WTC11 (cell line): ENCODE results near the gene SEZ6L2. TPM values are rescaled to one million over a fixed set of nuclear protein-coding genes. Genes with fewer than 3 reads are reported as not detected.

ENCODE experiments used
- ATAC-seq: fragments of 200-7000 bp; cut with Tn5 transposase; 2 replicates; pipeline ENCODE4 v1.10.0; 2021; ENCODE audit warnings: mild to moderate bottlenecking, moderate library complexity
- CTCF ChIA-PET: fragments of 300-600 bp; sonication (Branson Sonifier 250); formaldehyde crosslinking; loops from one replicate; lab custom pipeline; 2021; ENCODE audit warnings: antibody characterized with exemption; lab: Charles Lee
- POLR2A ChIA-PET: fragments of 350-600 bp; sonication (Branson Sonifier 250); formaldehyde crosslinking; loops from one replicate; lab custom pipeline; 2021; ENCODE audit warnings: antibody characterized with exemption; lab: Charles Lee
- DNase-seq: peaks from one replicate; pipeline ENCODE4 v3.0.0; 2021; ENCODE audit warnings: low spot score
- H3K27ac Mint-ChIP-seq: 2 replicates; pipeline ENCODE4 v1.8.0; 2021; ENCODE audit warnings: mixed read lengths
- H3K27me3 Mint-ChIP-seq: 2 replicates; pipeline ENCODE4 v1.8.0; 2021; ENCODE audit warnings: low read depth, mild to moderate bottlenecking, moderate library complexity, mixed read lengths
- H3K36me3 Mint-ChIP-seq: 2 replicates; pipeline ENCODE4 v1.8.0; 2021; ENCODE audit warnings: mixed read lengths
- H3K4me1 Mint-ChIP-seq: 2 replicates; pipeline ENCODE4 v1.8.0; 2022; ENCODE audit warnings: mixed read lengths
- H3K4me3 Mint-ChIP-seq: 2 replicates; pipeline ENCODE4 v1.8.0; 2021; ENCODE audit warnings: mild to moderate bottlenecking, moderate library complexity, mixed read lengths
- H3K9me3 Mint-ChIP-seq: 2 replicates; pipeline ENCODE4 v1.8.0; 2021; ENCODE audit warnings: mixed read lengths
- ATF1 ChIP-seq: sonication (generic); formaldehyde crosslinking; IDR thresholded peaks from 2 replicates; pipeline ENCODE4 v1.8.1; 2023; ENCODE audit warnings: mild to moderate bottlenecking, moderate library complexity, missing genetic modification reagents
- ATF6 ChIP-seq: sonication (generic); formaldehyde crosslinking; IDR thresholded peaks from 2 replicates; pipeline ENCODE4 v1.8.1; 2023; ENCODE audit warnings: mild to moderate bottlenecking, missing genetic modification reagents
- ESRRA ChIP-seq: sonication (generic); formaldehyde crosslinking; IDR thresholded peaks from 2 replicates; pipeline ENCODE4 v1.8.1; 2022; ENCODE audit warnings: mild to moderate bottlenecking, missing genetic modification reagents, borderline replicate concordance
- FOXK1 ChIP-seq: sonication (generic); formaldehyde crosslinking; IDR thresholded peaks from 2 replicates; pipeline ENCODE4 v1.8.0; 2022; ENCODE audit warnings: mild to moderate bottlenecking, moderate library complexity, missing genetic modification reagents
- GABPB1 ChIP-seq: sonication (generic); formaldehyde crosslinking; IDR thresholded peaks from 2 replicates; pipeline ENCODE4 v1.8.1; 2023; ENCODE audit warnings: mild to moderate bottlenecking, missing genetic modification reagents
- JUN ChIP-seq: sonication (generic); formaldehyde crosslinking; IDR thresholded peaks from 2 replicates; pipeline ENCODE4 v1.8.0; 2023; ENCODE audit warnings: mild to moderate bottlenecking, missing genetic modification reagents
- MLX ChIP-seq: sonication (generic); formaldehyde crosslinking; IDR thresholded peaks from 2 replicates; pipeline ENCODE4 v1.8.1; 2023; ENCODE audit warnings: mild to moderate bottlenecking, missing genetic modification reagents, moderate library complexity
- SMAD4 ChIP-seq: sonication (generic); formaldehyde crosslinking; IDR thresholded peaks from 2 replicates; pipeline ENCODE4 v1.8.0; 2022; ENCODE audit warnings: mild to moderate bottlenecking, missing genetic modification reagents
- TEAD4 ChIP-seq: sonication (generic); formaldehyde crosslinking; IDR thresholded peaks from 2 replicates; pipeline ENCODE4 v1.8.0; 2022; ENCODE audit warnings: mild to moderate bottlenecking, missing genetic modification reagents
- ZNF281 ChIP-seq: sonication (generic); formaldehyde crosslinking; IDR thresholded peaks from 2 replicates; pipeline ENCODE4 v1.8.0; 2023; ENCODE audit warnings: mild to moderate bottlenecking, missing genetic modification reagents
- total RNA-seq: library from RNA; stranded (reverse); gene quantifications from 3 replicates; pipeline ENCODE4 v1.2.3, GENCODE V29; 2021
- TF ChIP-seq, protein P1 (sequence below): fragments of 250-450 bp; sonication (Bioruptor Pico); IDR thresholded peaks from 2 replicates; pipeline ENCODE4 v1.9.0; 2021; ENCODE audit warnings: mild to moderate bottlenecking
- TF ChIP-seq, protein P2 (sequence below): sonication (generic); formaldehyde crosslinking; IDR thresholded peaks from 2 replicates; pipeline ENCODE4 v1.8.0; 2022; ENCODE audit warnings: missing genetic modification reagents
- TF ChIP-seq, protein P3 (sequence below): sonication (generic); formaldehyde crosslinking; IDR thresholded peaks from 2 replicates; pipeline ENCODE4 v1.8.1; 2023; ENCODE audit warnings: mild to moderate bottlenecking, missing genetic modification reagents, moderate library complexity
- TF ChIP-seq, protein P4 (sequence below): fragments of 250-450 bp; sonication (Bioruptor Pico); IDR thresholded peaks from 2 replicates; pipeline ENCODE4 v1.9.0; 2021; ENCODE audit warnings: mild to moderate bottlenecking, borderline replicate concordance
- TF ChIP-seq, protein P5 (sequence below): sonication (generic); formaldehyde crosslinking; IDR thresholded peaks from 2 replicates; pipeline ENCODE4 v1.8.0; 2023; ENCODE audit warnings: missing genetic modification reagents, mild to moderate bottlenecking, borderline replicate concordance

The SEZ6L2 gene
- total RNA-seq, 1 experiment from 2014 or later, result 58.2 TPM

DNA sequence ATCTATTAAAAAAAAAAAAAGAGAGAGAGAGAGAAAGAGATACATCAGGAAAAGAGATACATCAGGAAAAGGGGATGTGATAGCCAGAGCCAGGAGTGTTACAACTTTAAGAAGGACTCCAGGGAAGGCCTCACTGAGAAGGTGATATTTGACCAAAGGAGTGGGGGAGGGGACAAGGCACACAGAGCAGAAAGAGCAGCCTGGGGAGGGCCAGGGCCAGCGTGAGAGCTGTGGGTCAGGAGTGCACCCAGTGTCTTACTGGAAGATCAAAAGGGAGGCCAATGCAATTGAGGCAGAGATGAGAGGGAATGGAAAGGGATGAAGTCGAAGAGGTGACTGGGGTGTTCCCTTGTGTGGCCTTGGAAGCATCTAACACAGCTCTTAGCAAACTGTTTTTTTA is 8.6 kb upstream of the SEZ6L2 start:
- Mint-ChIP-seq H3K9me3 (no peaks in the 10 kb centered on the region), H3K27ac (peak overlapping the region; percentile 87; the same call in 1 of the 2 replicates), H3K4me1 (peaks cover 12% of the 10 kb centered on the region), H3K4me3 (no peak overlapping the region), H3K36me3 (peaks cover 4% of the 10 kb centered on the region; the same call in 1 of the 2 replicates), H3K27me3 (no peaks in the 10 kb centered on the region)
- ATAC-seq, result no peak
- no peak for DNase-seq
- ChIA-PET CTCF (interaction anchor here (1.0 to 2.7 kb wide), 3 partner anchors 8 to 35 kb away, joined by 3 to 10 read pairs (median 3); partner anchors contain the start of genes ASPHD1 and SEZ6L2), POLR2A (interaction anchor here (0.7 to 2.1 kb wide), 2 partner anchors 9 to 92 kb away, joined by 4 to 6 read pairs; no protein-coding TSS in a partner anchor)
- TF ChIP-seq TEAD4 (CRISPR knock-in tag) (no peak), SMAD4 (no peak), ATF1 (CRISPR knock-in tag) (no peak), FOXK1 (CRISPR knock-in tag) (no peak), ESRRA (CRISPR knock-in tag) (no peak), GABPB1 (no peak), ZNF281 (CRISPR knock-in tag) (no peak), JUN (CRISPR knock-in tag) (no peak), ATF6 (no peak), MLX (CRISPR knock-in tag) (no peak)
- TF ChIP-seq, protein P1, sequence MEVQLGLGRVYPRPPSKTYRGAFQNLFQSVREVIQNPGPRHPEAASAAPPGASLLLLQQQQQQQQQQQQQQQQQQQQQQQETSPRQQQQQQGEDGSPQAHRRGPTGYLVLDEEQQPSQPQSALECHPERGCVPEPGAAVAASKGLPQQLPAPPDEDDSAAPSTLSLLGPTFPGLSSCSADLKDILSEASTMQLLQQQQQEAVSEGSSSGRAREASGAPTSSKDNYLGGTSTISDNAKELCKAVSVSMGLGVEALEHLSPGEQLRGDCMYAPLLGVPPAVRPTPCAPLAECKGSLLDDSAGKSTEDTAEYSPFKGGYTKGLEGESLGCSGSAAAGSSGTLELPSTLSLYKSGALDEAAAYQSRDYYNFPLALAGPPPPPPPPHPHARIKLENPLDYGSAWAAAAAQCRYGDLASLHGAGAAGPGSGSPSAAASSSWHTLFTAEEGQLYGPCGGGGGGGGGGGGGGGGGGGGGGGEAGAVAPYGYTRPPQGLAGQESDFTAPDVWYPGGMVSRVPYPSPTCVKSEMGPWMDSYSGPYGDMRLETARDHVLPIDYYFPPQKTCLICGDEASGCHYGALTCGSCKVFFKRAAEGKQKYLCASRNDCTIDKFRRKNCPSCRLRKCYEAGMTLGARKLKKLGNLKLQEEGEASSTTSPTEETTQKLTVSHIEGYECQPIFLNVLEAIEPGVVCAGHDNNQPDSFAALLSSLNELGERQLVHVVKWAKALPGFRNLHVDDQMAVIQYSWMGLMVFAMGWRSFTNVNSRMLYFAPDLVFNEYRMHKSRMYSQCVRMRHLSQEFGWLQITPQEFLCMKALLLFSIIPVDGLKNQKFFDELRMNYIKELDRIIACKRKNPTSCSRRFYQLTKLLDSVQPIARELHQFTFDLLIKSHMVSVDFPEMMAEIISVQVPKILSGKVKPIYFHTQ (CRISPR knock-in tag), result no peak
- TF ChIP-seq, protein P2, sequence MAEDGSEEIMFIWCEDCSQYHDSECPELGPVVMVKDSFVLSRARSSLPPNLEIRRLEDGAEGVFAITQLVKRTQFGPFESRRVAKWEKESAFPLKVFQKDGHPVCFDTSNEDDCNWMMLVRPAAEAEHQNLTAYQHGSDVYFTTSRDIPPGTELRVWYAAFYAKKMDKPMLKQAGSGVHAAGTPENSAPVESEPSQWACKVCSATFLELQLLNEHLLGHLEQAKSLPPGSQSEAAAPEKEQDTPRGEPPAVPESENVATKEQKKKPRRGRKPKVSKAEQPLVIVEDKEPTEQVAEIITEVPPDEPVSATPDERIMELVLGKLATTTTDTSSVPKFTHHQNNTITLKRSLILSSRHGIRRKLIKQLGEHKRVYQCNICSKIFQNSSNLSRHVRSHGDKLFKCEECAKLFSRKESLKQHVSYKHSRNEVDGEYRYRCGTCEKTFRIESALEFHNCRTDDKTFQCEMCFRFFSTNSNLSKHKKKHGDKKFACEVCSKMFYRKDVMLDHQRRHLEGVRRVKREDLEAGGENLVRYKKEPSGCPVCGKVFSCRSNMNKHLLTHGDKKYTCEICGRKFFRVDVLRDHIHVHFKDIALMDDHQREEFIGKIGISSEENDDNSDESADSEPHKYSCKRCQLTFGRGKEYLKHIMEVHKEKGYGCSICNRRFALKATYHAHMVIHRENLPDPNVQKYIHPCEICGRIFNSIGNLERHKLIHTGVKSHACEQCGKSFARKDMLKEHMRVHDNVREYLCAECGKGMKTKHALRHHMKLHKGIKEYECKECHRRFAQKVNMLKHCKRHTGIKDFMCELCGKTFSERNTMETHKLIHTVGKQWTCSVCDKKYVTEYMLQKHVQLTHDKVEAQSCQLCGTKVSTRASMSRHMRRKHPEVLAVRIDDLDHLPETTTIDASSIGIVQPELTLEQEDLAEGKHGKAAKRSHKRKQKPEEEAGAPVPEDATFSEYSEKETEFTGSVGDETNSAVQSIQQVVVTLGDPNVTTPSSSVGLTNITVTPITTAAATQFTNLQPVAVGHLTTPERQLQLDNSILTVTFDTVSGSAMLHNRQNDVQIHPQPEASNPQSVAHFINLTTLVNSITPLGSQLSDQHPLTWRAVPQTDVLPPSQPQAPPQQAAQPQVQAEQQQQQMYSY, result no peak
- TF ChIP-seq, protein P3, sequence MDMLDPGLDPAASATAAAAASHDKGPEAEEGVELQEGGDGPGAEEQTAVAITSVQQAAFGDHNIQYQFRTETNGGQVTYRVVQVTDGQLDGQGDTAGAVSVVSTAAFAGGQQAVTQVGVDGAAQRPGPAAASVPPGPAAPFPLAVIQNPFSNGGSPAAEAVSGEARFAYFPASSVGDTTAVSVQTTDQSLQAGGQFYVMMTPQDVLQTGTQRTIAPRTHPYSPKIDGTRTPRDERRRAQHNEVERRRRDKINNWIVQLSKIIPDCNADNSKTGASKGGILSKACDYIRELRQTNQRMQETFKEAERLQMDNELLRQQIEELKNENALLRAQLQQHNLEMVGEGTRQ (CRISPR knock-in tag), result no peak
- TF ChIP-seq, protein P4, sequence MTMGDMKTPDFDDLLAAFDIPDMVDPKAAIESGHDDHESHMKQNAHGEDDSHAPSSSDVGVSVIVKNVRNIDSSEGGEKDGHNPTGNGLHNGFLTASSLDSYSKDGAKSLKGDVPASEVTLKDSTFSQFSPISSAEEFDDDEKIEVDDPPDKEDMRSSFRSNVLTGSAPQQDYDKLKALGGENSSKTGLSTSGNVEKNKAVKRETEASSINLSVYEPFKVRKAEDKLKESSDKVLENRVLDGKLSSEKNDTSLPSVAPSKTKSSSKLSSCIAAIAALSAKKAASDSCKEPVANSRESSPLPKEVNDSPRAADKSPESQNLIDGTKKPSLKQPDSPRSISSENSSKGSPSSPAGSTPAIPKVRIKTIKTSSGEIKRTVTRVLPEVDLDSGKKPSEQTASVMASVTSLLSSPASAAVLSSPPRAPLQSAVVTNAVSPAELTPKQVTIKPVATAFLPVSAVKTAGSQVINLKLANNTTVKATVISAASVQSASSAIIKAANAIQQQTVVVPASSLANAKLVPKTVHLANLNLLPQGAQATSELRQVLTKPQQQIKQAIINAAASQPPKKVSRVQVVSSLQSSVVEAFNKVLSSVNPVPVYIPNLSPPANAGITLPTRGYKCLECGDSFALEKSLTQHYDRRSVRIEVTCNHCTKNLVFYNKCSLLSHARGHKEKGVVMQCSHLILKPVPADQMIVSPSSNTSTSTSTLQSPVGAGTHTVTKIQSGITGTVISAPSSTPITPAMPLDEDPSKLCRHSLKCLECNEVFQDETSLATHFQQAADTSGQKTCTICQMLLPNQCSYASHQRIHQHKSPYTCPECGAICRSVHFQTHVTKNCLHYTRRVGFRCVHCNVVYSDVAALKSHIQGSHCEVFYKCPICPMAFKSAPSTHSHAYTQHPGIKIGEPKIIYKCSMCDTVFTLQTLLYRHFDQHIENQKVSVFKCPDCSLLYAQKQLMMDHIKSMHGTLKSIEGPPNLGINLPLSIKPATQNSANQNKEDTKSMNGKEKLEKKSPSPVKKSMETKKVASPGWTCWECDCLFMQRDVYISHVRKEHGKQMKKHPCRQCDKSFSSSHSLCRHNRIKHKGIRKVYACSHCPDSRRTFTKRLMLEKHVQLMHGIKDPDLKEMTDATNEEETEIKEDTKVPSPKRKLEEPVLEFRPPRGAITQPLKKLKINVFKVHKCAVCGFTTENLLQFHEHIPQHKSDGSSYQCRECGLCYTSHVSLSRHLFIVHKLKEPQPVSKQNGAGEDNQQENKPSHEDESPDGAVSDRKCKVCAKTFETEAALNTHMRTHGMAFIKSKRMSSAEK, result no peak
- TF ChIP-seq, protein P5, sequence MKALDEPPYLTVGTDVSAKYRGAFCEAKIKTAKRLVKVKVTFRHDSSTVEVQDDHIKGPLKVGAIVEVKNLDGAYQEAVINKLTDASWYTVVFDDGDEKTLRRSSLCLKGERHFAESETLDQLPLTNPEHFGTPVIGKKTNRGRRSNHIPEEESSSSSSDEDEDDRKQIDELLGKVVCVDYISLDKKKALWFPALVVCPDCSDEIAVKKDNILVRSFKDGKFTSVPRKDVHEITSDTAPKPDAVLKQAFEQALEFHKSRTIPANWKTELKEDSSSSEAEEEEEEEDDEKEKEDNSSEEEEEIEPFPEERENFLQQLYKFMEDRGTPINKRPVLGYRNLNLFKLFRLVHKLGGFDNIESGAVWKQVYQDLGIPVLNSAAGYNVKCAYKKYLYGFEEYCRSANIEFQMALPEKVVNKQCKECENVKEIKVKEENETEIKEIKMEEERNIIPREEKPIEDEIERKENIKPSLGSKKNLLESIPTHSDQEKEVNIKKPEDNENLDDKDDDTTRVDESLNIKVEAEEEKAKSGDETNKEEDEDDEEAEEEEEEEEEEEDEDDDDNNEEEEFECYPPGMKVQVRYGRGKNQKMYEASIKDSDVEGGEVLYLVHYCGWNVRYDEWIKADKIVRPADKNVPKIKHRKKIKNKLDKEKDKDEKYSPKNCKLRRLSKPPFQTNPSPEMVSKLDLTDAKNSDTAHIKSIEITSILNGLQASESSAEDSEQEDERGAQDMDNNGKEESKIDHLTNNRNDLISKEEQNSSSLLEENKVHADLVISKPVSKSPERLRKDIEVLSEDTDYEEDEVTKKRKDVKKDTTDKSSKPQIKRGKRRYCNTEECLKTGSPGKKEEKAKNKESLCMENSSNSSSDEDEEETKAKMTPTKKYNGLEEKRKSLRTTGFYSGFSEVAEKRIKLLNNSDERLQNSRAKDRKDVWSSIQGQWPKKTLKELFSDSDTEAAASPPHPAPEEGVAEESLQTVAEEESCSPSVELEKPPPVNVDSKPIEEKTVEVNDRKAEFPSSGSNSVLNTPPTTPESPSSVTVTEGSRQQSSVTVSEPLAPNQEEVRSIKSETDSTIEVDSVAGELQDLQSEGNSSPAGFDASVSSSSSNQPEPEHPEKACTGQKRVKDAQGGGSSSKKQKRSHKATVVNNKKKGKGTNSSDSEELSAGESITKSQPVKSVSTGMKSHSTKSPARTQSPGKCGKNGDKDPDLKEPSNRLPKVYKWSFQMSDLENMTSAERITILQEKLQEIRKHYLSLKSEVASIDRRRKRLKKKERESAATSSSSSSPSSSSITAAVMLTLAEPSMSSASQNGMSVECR, result no peak
